ENCODE results near the gene TMEM269. TPM values are rescaled to one million over a fixed set of nuclear protein-coding genes. Genes with fewer than 3 reads are reported as not detected.

The TMEM269 gene
- total and polyA plus RNA-seq, 3 experiments from 2014 or later, result 0.16 to 0.20 TPM; not detected in 1

DNA sequence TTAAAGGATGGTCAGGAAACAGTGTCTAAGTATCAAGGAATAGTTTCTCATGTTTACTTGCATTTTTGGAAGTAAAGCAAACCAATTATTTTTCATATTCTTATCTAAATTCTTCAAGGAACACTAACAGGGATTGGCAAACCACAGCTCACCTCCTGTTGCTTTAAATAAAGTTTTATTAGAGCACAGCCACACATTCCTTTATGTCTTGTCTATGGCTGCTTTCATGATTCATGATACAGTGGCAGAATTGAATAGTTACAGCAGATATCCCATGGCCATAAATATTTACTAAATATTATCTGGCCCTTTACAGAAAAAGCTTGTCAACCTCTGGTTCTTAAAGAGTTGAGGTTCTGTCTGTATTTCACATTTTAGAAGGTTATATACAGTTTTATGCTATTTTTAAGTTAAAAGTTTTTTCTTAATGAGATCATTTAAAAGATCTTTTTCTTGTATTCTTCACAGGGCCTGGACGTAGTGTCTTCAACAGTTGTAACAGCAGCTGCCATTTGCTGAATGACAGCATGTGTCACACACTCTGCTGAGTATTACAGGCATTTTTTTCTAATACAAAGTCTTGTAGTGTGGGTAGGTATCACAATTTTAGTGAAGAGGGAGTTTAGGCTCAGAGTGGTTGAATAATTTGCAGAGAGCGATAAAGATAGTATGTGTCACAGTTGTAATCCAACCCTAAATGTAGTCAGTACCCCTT lies 64.2 kb downstream of the TMEM269 start:
- H3K9me3 ChIP-seq (ENCODE audit: low read length), result no peaks in the 10 kb centered on the region
- Mint-ChIP-seq H3K36me3 (peaks cover 8 to 40% (median 12%) of the 10 kb centered on the region in 3 donors), H3K4me1 (peaks cover 34 to 42% (median 39%) of the 10 kb centered on the region in 3 donors), H3K4me3 (peak overlapping the region in 2 of 7 donors; percentile 5 to 63), H3K9me3 (peaks cover 0 to 1% (median 0%) of the 10 kb centered on the region in 5 donors), H3K27ac (peak overlapping the region in 4 of 8 donors; percentile 29 to 92 (median 42)), H3K27me3 (no peaks in the 10 kb centered on the region)
- ChIA-PET CTCF (no interaction called here), POLR2A (no interaction called here)
- H3K27me3 ChIP-seq (ENCODE audit: insufficient read depth, low read length, poor library complexity, severe bottlenecking), result no peaks in the 10 kb centered on the region
- H3K36me3 ChIP-seq (ENCODE audit: insufficient read depth, low read length), result peaks cover 11% of the 10 kb centered on the region
- no peak overlapping the region for H3K4me3 ChIP-seq (ENCODE audit: low read length)
- peaks cover 20% of the 10 kb centered on the region for H3K4me1 ChIP-seq (ENCODE audit: insufficient read depth, low read length)
- DNase-seq, result no peak
- no peak overlapping the region for H3K27ac ChIP-seq (ENCODE audit: low read depth, low read length)

DNA sequence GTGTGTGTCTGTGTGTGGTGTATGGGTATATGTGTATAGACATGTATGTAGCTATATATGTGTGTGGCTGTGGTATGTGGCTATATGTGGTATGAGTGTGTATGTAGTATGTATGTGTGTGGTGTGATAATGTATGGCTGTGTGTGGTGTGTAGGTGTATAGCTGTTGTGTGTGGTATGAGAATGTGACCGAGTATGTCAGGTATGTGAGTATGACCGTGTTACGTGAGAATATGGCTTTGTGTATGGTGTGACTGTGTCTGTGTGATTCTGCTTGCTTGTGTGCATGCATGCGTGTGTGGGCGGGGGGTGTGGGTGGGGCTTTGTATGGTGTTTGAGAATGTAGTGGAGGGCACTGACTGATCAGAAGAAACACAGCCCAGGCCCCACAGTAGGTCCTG lies 65.2 kb downstream of the TMEM269 start:
- H3K4me1 Mint-ChIP-seq, result peaks cover 34 to 42% (median 39%) of the 10 kb centered on the region in 3 donors
- ChIA-PET POLR2A (no interaction called here), CTCF (no interaction called here)
- Histone ChIP-seq H3K27me3 (ENCODE audit: insufficient read depth, low read length, poor library complexity, severe bottlenecking) (no peaks in the 10 kb centered on the region), H3K4me3 (ENCODE audit: low read length) (no peak overlapping the region), H3K27ac (ENCODE audit: low read depth, low read length) (no peak overlapping the region), H3K36me3 (ENCODE audit: insufficient read depth, low read length) (peaks cover 11% of the 10 kb centered on the region), H3K4me1 (ENCODE audit: insufficient read depth, low read length) (peaks cover 20% of the 10 kb centered on the region), H3K9me3 (ENCODE audit: low read length) (no peaks in the 10 kb centered on the region)
- no peak overlapping the region for H3K4me3 Mint-ChIP-seq
- H3K9me3 Mint-ChIP-seq, result peaks cover 0 to 1% (median 0%) of the 10 kb centered on the region in 5 donors
- H3K36me3 Mint-ChIP-seq, result peaks cover 8 to 40% (median 12%) of the 10 kb centered on the region in 3 donors
- no peaks in the 10 kb centered on the region for H3K27me3 Mint-ChIP-seq
- H3K27ac Mint-ChIP-seq, result peak overlapping the region in 4 of 8 donors; percentile 3 to 34 (median 8)
- no peak for DNase-seq

Other genes starting within 250 kb of the TMEM269 start
- 100 to 1,000 TPM in 1 of 2 experiments, 10 to 100 TPM in 1; 95.9 to 117 TPM for gene PPIH, start 126.6 kb upstream of the TMEM269 start, total RNA-seq
- 82.0 TPM for gene PPIH, start 126.6 kb upstream of the TMEM269 start, polyA plus RNA-seq
- gene YBX1, start 102.6 kb upstream of the TMEM269 start, total RNA-seq, result 1,000 to 10,000 TPM; 1,366 to 1,379 TPM
- gene YBX1, start 102.6 kb upstream of the TMEM269 start, polyA plus RNA-seq, result 99.0 TPM
- gene CLDN19, start 44.8 kb upstream of the TMEM269 start, total RNA-seq, result not detected
- not detected for gene CLDN19, start 44.8 kb upstream of the TMEM269 start, polyA plus RNA-seq
- 10 to 100 TPM; 35.6 to 38.5 TPM for gene P3H1, start 18.0 kb upstream of the TMEM269 start, total RNA-seq
- 11.1 TPM for gene P3H1, start 18.0 kb upstream of the TMEM269 start, polyA plus RNA-seq
- 1 to 10 TPM; 5.4 to 8.7 TPM for gene C1orf50, start 17.7 kb upstream of the TMEM269 start, total RNA-seq
- gene C1orf50, start 17.7 kb upstream of the TMEM269 start, polyA plus RNA-seq, result 3.5 TPM
- 1 to 10 TPM; 3.5 to 3.6 TPM for gene ERMAP, start 32.1 kb downstream of the TMEM269 start, total RNA-seq
- gene ERMAP, start 32.1 kb downstream of the TMEM269 start, polyA plus RNA-seq, result 3.1 TPM
- 10 to 100 TPM; 12.6 to 16.4 TPM for gene SVBP, start 32.4 kb downstream of the TMEM269 start, total RNA-seq
- gene SVBP, start 32.4 kb downstream of the TMEM269 start, polyA plus RNA-seq, result 38.4 TPM
- gene ZNF691, start 61.6 kb downstream of the TMEM269 start, total RNA-seq, result 10 to 100 TPM; 10.8 TPM
- gene ZNF691, start 61.6 kb downstream of the TMEM269 start, polyA plus RNA-seq, result 9.5 TPM
- gene SLC2A1, start 173.9 kb downstream of the TMEM269 start, total RNA-seq, result 100 to 1,000 TPM; 103 to 108 TPM
- gene SLC2A1, start 173.9 kb downstream of the TMEM269 start, polyA plus RNA-seq, result 42.6 TPM

Measured in CD8-positive, alpha-beta memory T cell (primary cell).